Measurements from ENCODE around the gene MAP2K5. TPM values are rescaled to one million over a fixed set of nuclear protein-coding genes. Genes with fewer than 3 reads are reported as not detected.

MAP2K5 gene
- total and polyA plus RNA-seq, 7 donors = 11.3 to 19.4 (median 14.3) TPM

GRCh38 chr15:67680641-67681040 lies 138.1 kb downstream of the MAP2K5 start:
- intact Hi-C loops (cut with DNase I) = no loop called here
- 70% methylated on average over 2 of the region's 2 CpGs for WGBS, 2 donors
- H3K36me3 ChIP-seq = peaks cover 0 to 12% (median 0%) of the 10 kb centered on the region in 4 donors

GRCh38 chr15:67685008-67685599 lies 142.6 kb downstream of the MAP2K5 start:
- Histone ChIP-seq H3K36me3 (peaks cover 0 to 12% (median 0%) of the 10 kb centered on the region in 4 donors), H3K9me3 (peaks cover 0 to 16% (median 8%) of the 10 kb centered on the region in 4 donors), H3K4me1 (no peaks in the 10 kb centered on the region), H3K27ac (no peak overlapping the region), H3K4me3 (no peak overlapping the region), H3K27me3 (no peaks in the 10 kb centered on the region)
- no peak for TF ChIP-seq POLR2A (IDR thresholded peaks at IDR 0.05)
- no peak for TF ChIP-seq POLR2AphosphoS5 (IDR thresholded peaks at IDR 0.05)
- whole genome bisulfite sequencing, 2 donors = 90 to 91% methylated on average over 3 of the region's 3 CpGs
- intact Hi-C loops (cut with DNase I) = no loop called here
- no peak for DNase-seq

More at GRCh38 chr15:67680641-67681040, 138.1 kb downstream of the MAP2K5 start:
- DNase-seq = no peak
- Histone ChIP-seq H3K27ac (no peak overlapping the region), H3K9me3 (peaks cover 0 to 16% (median 8%) of the 10 kb centered on the region in 4 donors), H3K4me1 (no peaks in the 10 kb centered on the region), H3K4me3 (no peak overlapping the region), H3K27me3 (no peaks in the 10 kb centered on the region)
- no peak for TF ChIP-seq EP300 (IDR thresholded peaks at IDR 0.05)
- no peak for TF ChIP-seq POLR2A (IDR thresholded peaks at IDR 0.05)
- no peak for TF ChIP-seq CTCF (IDR thresholded peaks at IDR 0.05)
- no peak for TF ChIP-seq POLR2AphosphoS5 (IDR thresholded peaks at IDR 0.05)

- WGBS, 2 donors = 96 to 98% methylated on average over 2 of the region's 2 CpGs
Observed at GRCh38 chr15:67685716-67686115, 143.2 kb downstream of the MAP2K5 start.

GRCh38 chr15:67690936-67691335 lies 148.4 kb downstream of the MAP2K5 start:
- no peak for DNase-seq
- H3K4me3 ChIP-seq = no peak overlapping the region
- H3K27ac ChIP-seq = no peak overlapping the region
- H3K27me3 ChIP-seq = no peaks in the 10 kb centered on the region
- TF ChIP-seq CTCF (IDR thresholded peaks at IDR 0.05) (no peak), POLR2A (IDR thresholded peaks at IDR 0.05) (no peak), EP300 (IDR thresholded peaks at IDR 0.05) (no peak), POLR2AphosphoS5 (IDR thresholded peaks at IDR 0.05) (no peak)
- H3K36me3 ChIP-seq = peaks cover 0 to 15% (median 0%) of the 10 kb centered on the region in 4 donors
- no peaks in the 10 kb centered on the region for H3K4me1 ChIP-seq
- H3K9me3 ChIP-seq = no peaks in the 10 kb centered on the region
- 81 to 91% methylated on average over 3 of the region's 3 CpGs for WGBS, 2 donors
- intact Hi-C loops (cut with DNase I) = no loop called here

More at GRCh38 chr15:67685716-67686115, 143.2 kb downstream of the MAP2K5 start:
- Histone ChIP-seq H3K9me3 (peaks cover 0 to 16% (median 8%) of the 10 kb centered on the region in 4 donors), H3K27ac (no peak overlapping the region), H3K27me3 (no peaks in the 10 kb centered on the region), H3K36me3 (peaks cover 0 to 6% (median 0%) of the 10 kb centered on the region in 4 donors), H3K4me3 (no peak overlapping the region), H3K4me1 (no peaks in the 10 kb centered on the region)
- TF ChIP-seq POLR2AphosphoS5 (IDR thresholded peaks at IDR 0.05) (no peak), EP300 (IDR thresholded peaks at IDR 0.05) (no peak), POLR2A (IDR thresholded peaks at IDR 0.05) (no peak), CTCF (IDR thresholded peaks at IDR 0.05) (no peak)
- intact Hi-C loops (cut with DNase I) = no loop called here
- no peak for DNase-seq

GRCh38 chr15:67691450-67691849 lies 148.9 kb downstream of the MAP2K5 start:
- intact Hi-C loops (cut with DNase I) = no loop called here

More at GRCh38 chr15:67691450-67691849, 148.9 kb downstream of the MAP2K5 start:
- no peak for TF ChIP-seq CTCF (IDR thresholded peaks at IDR 0.05)
- no peak for TF ChIP-seq POLR2AphosphoS5 (IDR thresholded peaks at IDR 0.05)
- TF ChIP-seq POLR2A (IDR thresholded peaks at IDR 0.05) = no peak
- no peak for TF ChIP-seq EP300 (IDR thresholded peaks at IDR 0.05)
- H3K27me3 ChIP-seq = no peaks in the 10 kb centered on the region
- peaks cover 0 to 15% (median 0%) of the 10 kb centered on the region in 4 donors for H3K36me3 ChIP-seq
- H3K4me3 ChIP-seq = no peak overlapping the region
- WGBS, 2 donors = 87 to 92% methylated on average over 4 of the region's 4 CpGs
- H3K27ac ChIP-seq = no peak overlapping the region
- no peak for DNase-seq
- no peaks in the 10 kb centered on the region for H3K4me1 ChIP-seq
- H3K9me3 ChIP-seq = no peaks in the 10 kb centered on the region
